HepG2 (cell line): ENCODE data around the gene OPRL1. TPM values are rescaled to one million over a fixed set of nuclear protein-coding genes. Genes with fewer than 3 reads are reported as not detected.

Experiments used
- CEBPZ ChIP-seq: IDR thresholded peaks from 2 replicates; pipeline ENCODE4 v1.6.1; 2012; ENCODE audit warnings: low read length, improper control_type of control experiment
- FOXC1 ChIP-seq: sonication (generic); formaldehyde crosslinking; IDR thresholded peaks from 2 replicates; pipeline ENCODE4 v1.8.0; 2022; ENCODE audit warnings: mild to moderate bottlenecking, missing genetic modification reagents, borderline replicate concordance
- GZF1 ChIP-seq: sonication (generic); formaldehyde crosslinking; IDR thresholded peaks from 2 replicates; pipeline ENCODE4 v1.5.1; 2020; ENCODE audit warnings: mild to moderate bottlenecking, missing genetic modification reagents
- HMGXB4 ChIP-seq, 2 experiments: sonication (generic) in 1 of 2; formaldehyde crosslinking in 1 of 2; IDR thresholded peaks; 2 replicates each; pipeline versions ENCODE4 v1.4.0 to v1.6.1; 2018 to 2020; ENCODE audit warnings: missing genetic modification reagents in 2 of 2, borderline replicate concordance in 1 of 2, low read depth in 1 of 2, mild to moderate bottlenecking in 1 of 2, missing biosample characterization in 1 of 2
- HOXA7 ChIP-seq: sonication (generic); formaldehyde crosslinking; IDR thresholded peaks from 2 replicates; pipeline ENCODE4 v1.8.1; 2022; ENCODE audit warnings: mild to moderate bottlenecking, missing genetic modification reagents, moderate library complexity
- IKZF1 ChIP-seq: fragments of 450-650 bp; IDR thresholded peaks from 2 replicates; pipeline ENCODE4 v1.7.1; 2016
- PBX3 ChIP-seq: sonication (generic); formaldehyde crosslinking; IDR thresholded peaks from 2 replicates; pipeline ENCODE4 v1.8.1; 2023; ENCODE audit warnings: missing genetic modification reagents, inconsistent platforms, borderline replicate concordance
- POGZ ChIP-seq: sonication (generic); formaldehyde crosslinking; IDR thresholded peaks from 2 replicates; pipeline ENCODE4 v1.4.0; 2020; ENCODE audit warnings: mild to moderate bottlenecking, missing genetic modification reagents
- RBM22 ChIP-seq: fragments of 200-400 bp; formaldehyde crosslinking; optimal IDR thresholded peaks from 2 replicates; pipeline ENCODE3; 2017; ENCODE audit warnings: mild to moderate bottlenecking, low read length, moderate library complexity
- RFX3 ChIP-seq: IDR thresholded peaks from 2 replicates; pipeline ENCODE4 v1.6.1; 2016; ENCODE audit warnings: missing biosample characterization, missing genetic modification reagents
- SMC3 ChIP-seq: IDR thresholded peaks from 2 replicates; pipeline ENCODE4 v1.6.1; 2011; ENCODE audit warnings: low read length, improper control_type of control experiment
- SNAI1 ChIP-seq: sonication (generic); formaldehyde crosslinking; IDR thresholded peaks from 2 replicates; pipeline ENCODE4 v1.5.0; 2020; ENCODE audit warnings: mild to moderate bottlenecking, missing genetic modification reagents, borderline replicate concordance
- TGIF2 ChIP-seq: IDR thresholded peaks from 2 replicates; pipeline ENCODE4 v1.6.1; 2016; ENCODE audit warnings: control low read depth, missing compliant biosample characterization
- ZEB1 ChIP-seq: IDR thresholded peaks from 2 replicates; pipeline ENCODE4 v1.6.1; 2012; ENCODE audit warnings: mild to moderate bottlenecking, low read depth, inconsistent platforms; ENCODE audit not compliant: insufficient replicate concordance
- ZNF138 ChIP-seq: sonication (generic); formaldehyde crosslinking; IDR thresholded peaks from 2 replicates; pipeline ENCODE4 v1.5.0; 2020; ENCODE audit warnings: mild to moderate bottlenecking, low read depth, missing genetic modification reagents
- ZNF230 ChIP-seq: sonication (generic); formaldehyde crosslinking; IDR thresholded peaks from 2 replicates; pipeline ENCODE4 v1.4.0; 2020; ENCODE audit warnings: mild to moderate bottlenecking, missing genetic modification reagents
- ZNF263 ChIP-seq: sonication (generic); formaldehyde crosslinking; IDR thresholded peaks from 2 replicates; pipeline ENCODE4 v1.4.0; 2020; ENCODE audit warnings: missing genetic modification reagents
- ZNF274 ChIP-seq: sonication (generic); formaldehyde crosslinking; IDR thresholded peaks from 2 replicates; pipeline ENCODE4 v1.5.1; 2020; ENCODE audit warnings: mild to moderate bottlenecking, missing genetic modification reagents
- ZNF496 ChIP-seq: sonication (generic); formaldehyde crosslinking; IDR thresholded peaks from 2 replicates; pipeline ENCODE4 v1.8.1; 2023; ENCODE audit warnings: mild to moderate bottlenecking, moderate library complexity, missing genetic modification reagents; ENCODE audit not compliant: insufficient replicate concordance
- polyA plus RNA-seq, 8 experiments: library from polyadenylated mRNA; depleted of rRNA in 3 of 8; stranded (reverse) in 7 of 8; unstranded in 1 of 8; fragments of >200 nt; fragmentation: Illumina TruSeq in 4 of 8; extraction: Trizol in 4 of 8; gene quantifications; 2 replicates each; pipeline versions ENCODE4 v1.2.1 to v1.2.3, GENCODE V29; 2011 to 2016; ENCODE audit warnings: low read depth in 4 of 8, missing spikeins in 1 of 8, mixed read lengths in 1 of 8; ENCODE audit not compliant: insufficient read depth in 1 of 8
- total RNA-seq, 5 experiments: library from RNA; depleted of rRNA; stranded (reverse); fragments of >200 nt; fragmentation: Illumina TruSeq; extraction: Trizol; gene quantifications; 2 replicates each; pipeline ENCODE4 v1.2.3, GENCODE V29; 2016; ENCODE audit warnings: low read depth in 1 of 5
- TF ChIP-seq, protein P1 (sequence below): sonication (generic); formaldehyde crosslinking; IDR thresholded peaks from 2 replicates; pipeline ENCODE4 v1.9.0; 2021; ENCODE audit warnings: missing genetic modification reagents, borderline replicate concordance

OPRL1 gene
- total and polyA plus RNA-seq, 2 of the 13 experiments (the other 11 are each of a cell fraction or from before 2014, with no cell fraction given) = 0.35 to 0.71 TPM

DNA sequence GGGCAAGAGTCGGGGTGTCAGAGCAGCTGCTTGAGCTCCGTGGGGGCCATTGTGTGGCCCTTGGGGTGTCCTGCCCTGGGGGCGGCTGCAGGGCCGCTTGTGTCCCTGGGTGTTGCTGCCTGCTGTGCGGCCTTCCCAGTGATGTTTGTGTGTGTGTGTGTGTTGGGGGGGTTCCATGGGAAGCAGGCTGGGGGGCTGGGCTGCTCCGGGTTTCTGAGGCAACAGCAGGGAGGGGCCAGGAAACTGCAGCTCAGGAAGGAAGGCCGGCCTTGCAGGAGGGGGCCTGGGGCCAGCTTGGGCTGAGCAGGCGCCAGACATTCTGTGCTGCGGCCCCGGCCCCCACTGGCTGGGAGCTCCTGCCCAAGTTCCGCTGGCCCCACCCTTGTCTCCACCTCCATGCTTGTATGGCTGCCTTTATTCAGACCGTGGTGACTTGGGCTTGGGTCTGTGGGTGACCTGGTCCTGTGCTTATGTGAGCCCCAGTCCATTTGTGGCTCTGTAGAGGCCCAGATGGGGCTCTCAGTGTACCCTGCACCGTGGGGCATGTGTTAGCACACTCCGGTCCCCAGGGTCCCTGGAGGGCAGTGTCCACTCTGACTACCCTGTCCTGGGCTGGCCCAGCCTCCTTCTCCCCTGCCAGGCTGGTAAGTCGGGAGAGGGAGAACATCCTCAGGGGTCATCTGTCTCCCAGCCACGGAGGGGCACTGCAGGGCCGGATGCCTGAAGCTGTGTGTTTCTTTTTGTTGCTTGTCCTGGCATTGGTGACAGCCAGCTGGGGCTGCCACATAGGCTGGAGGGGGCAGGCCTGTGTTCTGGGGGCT is 25.8 kb upstream of the OPRL1 start (continued):
- TF ChIP-seq PBX3 (CRISPR knock-in tag) = no peak
- TF ChIP-seq, protein P1, sequence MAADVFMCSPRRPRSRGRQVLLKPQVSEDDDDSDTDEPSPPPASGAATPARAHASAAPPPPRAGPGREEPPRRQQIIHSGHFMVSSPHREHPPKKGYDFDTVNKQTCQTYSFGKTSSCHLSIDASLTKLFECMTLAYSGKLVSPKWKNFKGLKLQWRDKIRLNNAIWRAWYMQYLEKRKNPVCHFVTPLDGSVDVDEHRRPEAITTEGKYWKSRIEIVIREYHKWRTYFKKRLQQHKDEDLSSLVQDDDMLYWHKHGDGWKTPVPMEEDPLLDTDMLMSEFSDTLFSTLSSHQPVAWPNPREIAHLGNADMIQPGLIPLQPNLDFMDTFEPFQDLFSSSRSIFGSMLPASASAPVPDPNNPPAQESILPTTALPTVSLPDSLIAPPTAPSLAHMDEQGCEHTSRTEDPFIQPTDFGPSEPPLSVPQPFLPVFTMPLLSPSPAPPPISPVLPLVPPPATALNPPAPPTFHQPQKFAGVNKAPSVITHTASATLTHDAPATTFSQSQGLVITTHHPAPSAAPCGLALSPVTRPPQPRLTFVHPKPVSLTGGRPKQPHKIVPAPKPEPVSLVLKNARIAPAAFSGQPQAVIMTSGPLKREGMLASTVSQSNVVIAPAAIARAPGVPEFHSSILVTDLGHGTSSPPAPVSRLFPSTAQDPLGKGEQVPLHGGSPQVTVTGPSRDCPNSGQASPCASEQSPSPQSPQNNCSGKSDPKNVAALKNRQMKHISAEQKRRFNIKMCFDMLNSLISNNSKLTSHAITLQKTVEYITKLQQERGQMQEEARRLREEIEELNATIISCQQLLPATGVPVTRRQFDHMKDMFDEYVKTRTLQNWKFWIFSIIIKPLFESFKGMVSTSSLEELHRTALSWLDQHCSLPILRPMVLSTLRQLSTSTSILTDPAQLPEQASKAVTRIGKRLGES (CRISPR knock-in tag) = no peak
- TF ChIP-seq ZNF230 (CRISPR knock-in tag) = no peak
- no peak for TF ChIP-seq ZNF274 (CRISPR knock-in tag)
- TF ChIP-seq GZF1 = no peak; the same call in 1 of the 2 replicates
- peak; percentile 100 for TF ChIP-seq TGIF2 (CRISPR knock-in tag)
- peak; percentile 19 for TF ChIP-seq RBM22
- peak; percentile 98 for TF ChIP-seq FOXC1 (CRISPR knock-in tag)
- TF ChIP-seq CEBPZ = no peak
- TF ChIP-seq SMC3 = peak; percentile 66
- TF ChIP-seq POGZ (CRISPR knock-in tag) = peak; percentile 53; the same call in 1 of the 2 replicates
- no peak; the same call in 1 of the 2 replicates for TF ChIP-seq RFX3 (CRISPR knock-in tag)
- TF ChIP-seq SNAI1 (CRISPR knock-in tag) = no peak; the same call in 1 of the 2 replicates
- TF ChIP-seq HOXA7 = no peak
- peak; percentile 76 for TF ChIP-seq ZNF263 (CRISPR knock-in tag)
- no peak for TF ChIP-seq ZEB1
- peak; percentile 94 to 95; a peak in 3 of 4 replicates for TF ChIP-seq HMGXB4 (CRISPR knock-in tag; IDR thresholded peaks at IDR 0.05; ENCODE audit: borderline replicate concordance in 1 of 2, low read depth in 1 of 2)
- no peak for TF ChIP-seq IKZF1
- no peak for TF ChIP-seq ZNF496 (CRISPR knock-in tag)
- no peak for TF ChIP-seq ZNF138 (CRISPR knock-in tag)
